SU-DHL-6 (cell line): ENCODE results near the gene RYR2.

ENCODE experiments used
- CTCF ChIP-seq: fragments of 200-600 bp; sonication (generic); IDR thresholded peaks from one replicate; pipeline ENCODE4 v1.5.1; 2017; ENCODE audit warnings: antibody characterized with exemption, mild to moderate bottlenecking, low read length, moderate library complexity; ENCODE audit not compliant: insufficient read depth, poor library complexity, severe bottlenecking
- EZH2phosphoT487 ChIP-seq: fragments of 200-600 bp; sonication (generic), shearing (Covaris generic); conservative IDR thresholded peaks from 2 replicates; pipeline ENCODE4 v1.6.1; 2018; ENCODE audit warnings: mild to moderate bottlenecking, antibody characterized with exemption, low read length, moderate library complexity, mixed read lengths

- no peak for TF ChIP-seq CTCF
- TF ChIP-seq EZH2phosphoT487 = no peak
Observed at GRCh38 chr1:237760951-237761350, 719.0 kb downstream of the RYR2 start.
